T-helper 1 cell (primary cell): ENCODE data around the gene CREBZF.
"Not testable (repeated sequence)": the region's sequence is repeated elsewhere in the genome, so short reads cannot be mapped to it uniquely, and the experiment has no call there.

Experiments
- DNase-seq, 5 donors: peaks; one replicate each; pipeline ENCODE4 v3.0.0-alpha.2; 2012 to 2020

CREBZF gene

GRCh38 chr11:85670949-85671663 lies 6.2 kb upstream of the CREBZF start:
- not testable (repeated sequence) for DNase-seq

GRCh38 chr11:85668157-85668556 lies 3.2 kb upstream of the CREBZF start:
- no peak for DNase-seq

DNA sequence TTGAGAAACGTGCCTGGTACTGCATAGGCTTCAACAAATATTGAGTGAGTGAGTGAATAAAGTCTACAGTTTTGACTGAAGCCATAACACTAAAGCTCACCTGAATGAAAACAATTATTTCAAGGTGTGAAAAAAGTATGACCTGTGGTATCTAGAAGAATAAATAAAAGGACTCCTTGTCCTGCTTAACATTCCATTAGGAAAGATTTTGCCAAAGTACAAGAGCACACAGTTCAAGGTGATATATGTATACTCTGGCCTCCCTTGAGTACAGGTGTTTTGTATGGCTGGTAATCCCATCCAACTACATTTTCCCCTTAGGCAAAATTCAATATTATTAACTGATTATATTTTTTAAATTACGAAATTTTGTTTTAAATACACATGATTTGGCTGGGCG lies 1.8 kb upstream of the CREBZF start:
- DNase-seq, result no peak

- DNase-seq, result no peak
These were observed 804 bp upstream of the CREBZF start for GRCh38 chr11:85665733-85666132.

GRCh38 chr11:85663753-85664614 lies 945 bp downstream of the CREBZF start:
- DNase-seq, result peak; percentile 80 to 90 (median 88)

DNA sequence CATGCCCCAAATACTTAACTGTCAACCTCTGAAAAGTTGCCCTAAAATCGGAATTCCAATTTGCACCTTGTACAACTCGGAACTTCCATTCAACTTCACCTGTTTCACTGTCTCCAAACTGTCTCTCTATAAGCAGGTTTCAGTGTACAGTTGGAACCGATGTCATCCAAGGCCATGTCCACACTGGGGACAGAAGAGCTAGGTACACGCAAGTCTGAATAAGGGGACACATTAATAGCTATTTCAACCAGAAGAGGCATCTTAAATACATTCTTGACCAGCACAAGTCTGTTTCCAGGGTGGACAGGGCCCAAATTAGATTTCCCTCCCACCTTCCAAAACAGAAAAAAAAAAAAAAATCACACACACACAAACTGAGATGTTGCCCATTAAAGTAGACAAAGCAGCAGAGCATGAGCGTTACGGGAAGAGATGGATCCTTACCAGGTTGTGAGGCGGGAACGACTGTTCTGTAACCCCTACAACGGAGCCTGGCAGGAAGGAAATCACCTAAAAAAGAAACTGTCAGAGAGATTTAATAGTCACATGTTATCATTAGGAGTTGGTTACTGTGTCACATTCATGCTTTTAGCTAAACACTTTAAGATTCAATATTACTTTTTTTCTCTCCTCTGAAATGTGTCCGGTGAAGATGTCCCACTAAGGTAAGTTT lies 1.7 kb downstream of the CREBZF start:
- peak in 2 of 5 donors; percentile 7 to 36 for DNase-seq

DNA sequence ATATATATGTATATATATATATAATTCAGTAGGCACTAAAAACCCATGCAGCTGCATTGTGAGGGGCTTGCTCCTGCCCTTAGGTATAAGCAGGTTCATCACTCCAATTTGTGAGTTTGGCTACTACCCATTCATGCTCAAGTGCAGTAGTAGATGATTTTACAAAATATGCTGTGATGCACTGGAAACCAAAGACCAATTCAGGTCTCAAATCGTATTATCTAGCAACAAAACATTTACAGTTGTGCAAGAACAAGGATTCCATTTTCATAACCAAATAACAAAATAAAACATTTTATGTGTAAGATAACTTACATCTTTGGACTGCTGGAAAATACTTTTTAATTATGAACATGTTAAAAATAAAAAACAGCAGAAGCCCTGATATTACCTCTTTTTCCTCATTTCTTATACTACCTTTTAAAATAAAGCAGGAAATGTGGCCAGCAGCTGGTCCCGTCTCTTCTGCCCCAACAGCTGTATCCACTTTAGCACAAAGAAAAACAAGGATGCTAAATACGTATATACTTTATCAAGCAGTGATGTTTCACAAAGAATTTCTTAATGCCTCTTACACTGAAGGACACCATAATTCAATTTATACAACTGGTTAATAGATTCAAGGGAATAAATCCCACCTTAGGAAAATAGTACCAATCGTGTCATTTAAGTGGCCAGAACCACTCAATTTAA lies 2.8 kb downstream of the CREBZF start:
- DNase-seq, result no peak

DNA sequence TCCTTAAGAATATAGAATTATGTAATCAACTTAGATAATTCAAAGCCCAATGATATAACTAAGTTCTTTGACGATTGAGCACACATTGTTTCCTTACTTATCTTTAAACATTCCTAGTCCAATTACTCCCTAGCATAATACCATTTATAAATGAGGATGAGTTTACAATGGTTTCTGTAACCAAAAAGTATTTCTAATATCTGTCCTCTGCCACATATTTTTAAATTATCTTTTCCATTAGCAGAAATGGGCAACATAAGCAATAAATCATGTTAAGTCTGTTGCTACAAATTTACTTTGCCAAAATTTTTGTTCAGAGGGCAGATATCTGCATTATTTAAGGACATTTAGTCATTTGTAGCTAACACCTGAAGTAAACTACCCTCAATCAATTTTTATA lies 6.7 kb downstream of the CREBZF start:
- no peak for DNase-seq

- no peak for DNase-seq
These were observed 8.2 kb downstream of the CREBZF start for GRCh38 chr11:85656777-85657176.

DNA sequence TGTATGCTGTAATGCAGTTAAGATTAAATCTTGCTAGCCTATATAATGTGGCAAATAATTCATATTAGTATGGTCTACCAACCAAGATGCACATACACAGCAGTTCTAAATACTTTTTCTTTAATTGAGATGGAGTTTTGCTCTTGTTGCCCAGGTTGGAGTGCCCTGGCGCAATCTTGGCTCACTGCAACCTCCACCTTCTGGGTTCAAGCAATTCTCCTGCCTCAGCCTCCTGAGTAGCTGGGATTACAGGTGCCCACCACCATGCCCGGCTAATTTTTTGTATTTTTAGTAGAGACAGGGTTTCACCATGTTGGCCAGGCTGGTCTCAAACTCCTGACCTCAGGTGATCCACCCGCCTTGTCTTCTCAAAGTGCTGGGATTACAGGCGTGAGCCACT lies 10.6 kb downstream of the CREBZF start:
- DNase-seq, result not testable (repeated sequence)

DNA sequence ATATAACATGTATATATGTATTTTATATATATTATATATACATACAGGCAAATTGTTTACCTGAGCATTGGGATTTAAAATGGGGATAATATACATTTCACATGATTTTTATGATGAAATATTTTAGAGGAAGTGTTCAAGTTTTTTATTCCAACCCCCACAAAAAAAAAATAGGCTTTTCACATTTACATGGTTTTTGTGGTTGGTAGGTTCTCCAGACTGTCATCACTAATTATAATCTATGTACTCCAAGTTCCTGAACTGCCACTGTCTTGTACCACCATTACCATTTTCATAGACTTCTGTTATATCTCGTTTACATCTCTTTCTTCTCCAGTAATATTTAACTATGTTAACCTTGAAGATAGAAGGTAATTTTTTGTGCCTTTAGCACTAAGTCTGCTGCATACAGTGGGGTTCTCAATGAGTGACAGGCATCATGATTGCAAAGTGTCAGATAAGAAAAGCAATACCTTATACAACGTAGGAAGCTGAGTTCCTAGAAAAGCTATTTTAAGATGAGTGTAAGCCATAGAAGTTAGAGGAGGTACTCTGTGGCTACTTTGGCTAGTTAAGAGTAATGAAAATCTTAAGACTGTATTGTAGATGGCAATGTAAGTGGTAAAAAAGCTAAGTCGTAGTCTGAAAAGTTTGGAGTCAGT lies 12.0 kb downstream of the CREBZF start:
- DNase-seq, result no peak

GRCh38 chr11:85651118-85651517 lies 13.8 kb downstream of the CREBZF start:
- DNase-seq, result no peak

GRCh38 chr11:85647604-85648299 lies 17.2 kb downstream of the CREBZF start, which contains the start of gene TMEM126A:
TMEM126A (plus strand) TSS chr11:85647967; CDS start chr11:85650256, 2,289 bp downstream.
- DNase-seq, result peak; percentile 80 to 91 (median 86)

GRCh38 chr11:85647078-85647477 lies 17.9 kb downstream of the CREBZF start:
- no peak for DNase-seq

DNA sequence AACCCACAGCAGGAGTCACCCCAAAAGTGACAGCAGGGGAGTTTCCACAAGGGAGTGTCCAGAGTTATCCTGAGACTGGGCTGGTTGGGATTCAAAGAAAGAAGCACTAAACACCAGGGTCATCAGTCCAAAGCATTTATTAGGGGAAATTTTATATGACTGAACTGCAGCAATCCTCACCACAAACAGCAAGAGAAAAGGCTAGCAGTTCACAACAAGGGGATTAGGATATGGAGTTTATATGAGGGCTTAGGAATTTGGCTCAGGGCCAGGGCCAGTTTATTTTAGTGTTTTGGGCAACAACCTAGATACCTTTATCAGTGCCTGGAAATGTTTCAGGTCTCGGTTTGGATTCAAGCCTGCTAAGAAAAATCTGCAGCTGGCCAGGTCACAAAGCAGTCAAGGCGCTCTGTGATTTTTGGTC lies 21.7 kb downstream of the CREBZF start:
- DNase-seq, result no peak

GRCh38 chr11:85634747-85635146 lies 30.2 kb downstream of the CREBZF start:
- no peak for DNase-seq

GRCh38 chr11:85628771-85629341 lies 36.1 kb downstream of the CREBZF start:
- DNase-seq, result no peak

DNA sequence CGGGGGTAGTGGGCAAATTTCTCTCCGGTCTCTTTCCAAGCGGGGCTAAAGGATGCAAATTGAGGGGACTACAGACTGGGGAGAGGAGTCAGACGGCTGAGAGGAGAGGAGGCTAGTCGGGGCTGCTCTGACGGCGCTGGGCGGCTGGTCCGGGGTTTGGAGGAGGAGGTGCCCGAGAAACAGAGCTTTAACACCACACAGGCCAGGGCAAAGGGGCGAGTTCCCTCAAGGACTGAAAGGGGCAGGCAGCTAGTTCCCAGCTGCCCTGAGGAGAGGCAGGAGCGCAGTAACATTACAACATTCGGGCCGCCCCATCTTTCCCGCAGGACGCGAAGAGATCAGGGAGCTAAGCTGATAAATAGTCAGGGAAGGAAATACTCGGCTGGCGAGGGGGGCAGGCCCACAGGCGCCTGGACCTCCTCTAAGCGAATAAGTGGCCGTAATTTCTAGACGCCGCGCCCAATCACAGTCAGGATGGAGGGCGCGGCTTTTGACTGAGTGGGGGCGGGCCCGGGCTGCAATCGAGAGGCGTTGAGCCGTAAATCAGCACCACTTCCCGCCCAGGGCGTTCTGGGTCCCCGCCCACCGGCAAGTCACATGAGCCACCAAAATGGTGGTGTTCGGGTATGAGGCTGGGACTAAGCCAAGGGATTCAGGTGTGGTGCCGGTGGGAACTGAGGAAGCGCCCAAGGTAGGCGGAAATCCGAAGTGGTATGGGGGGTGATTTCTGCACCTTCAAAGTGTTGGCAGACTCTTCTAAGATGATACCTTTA lies 36.7 kb downstream of the CREBZF start, which contains the start of gene TMEM126B:
Gene TMEM126B (plus strand): TSS at position 596 of the 773 bp plus-strand sequence. CDS start 15 bp downstream, at position 611.
- DNase-seq, result peak; percentile 90 to 97 (median 95)

GRCh38 chr11:85627332-85627997 lies 37.5 kb downstream of the CREBZF start, which contains the start of gene DLG2:
DLG2 (minus strand) TSS chr11:85627344.
- DNase-seq, result no peak
